C4-2B (cell line): Measurements from ENCODE around the gene QSOX2.

ENCODE experiments used
- CTCF ChIP-seq: fragments of 450-650 bp; conservative IDR thresholded peaks from 2 replicates; pipeline ENCODE4 v1.5.1; 2017; ENCODE audit warnings: mild to moderate bottlenecking
- ZFX ChIP-seq: fragments of 450-650 bp; IDR thresholded peaks from 2 replicates; pipeline ENCODE4 v1.6.1; 2017

GRCh38 chr9:136265561-136266355 lies 20.1 kb upstream of the QSOX2 start:
- TF ChIP-seq CTCF, result no peak
- no peak for TF ChIP-seq ZFX
